Measurements from ENCODE around the gene NUDT8. TPM values are rescaled to one million over a fixed set of nuclear protein-coding genes. Genes with fewer than 3 reads are reported as not detected.
A peak's percentile ranks its signal among the peaks of the same experiment; 100 is the strongest.

Gene NUDT8
- total and polyA plus RNA-seq, 4 donors = 6.3 to 22.3 (median 16.0) TPM

- no peak overlapping the region for H3K4me3 ChIP-seq
- TF ChIP-seq CTCF (IDR thresholded peaks at IDR 0.05; ENCODE audit: control extremely low read depth, extremely low read depth) = no peak
- peak overlapping the region in 1 of 2 donors; percentile 2 for H3K9ac ChIP-seq (ENCODE audit: insufficient read depth in 1 of 2, low read length in 2 of 2)
- H3K9me3 ChIP-seq (ENCODE audit: control insufficient read depth in 4 of 4, insufficient read depth in 3 of 4, low read length in 3 of 4) = peaks cover 0 to 7% (median 0%) of the 10 kb centered on the region in 4 donors
- DNase-seq (no peak), ATAC-seq (ENCODE audit: insufficient read depth, low FRiP score) (no peak)
- H3K4me1 ChIP-seq (ENCODE audit: control insufficient read depth in 5 of 5, insufficient read depth in 5 of 5, low read length in 5 of 5) = peaks cover 0 to 15% (median 0%) of the 10 kb centered on the region in 5 donors
- no peaks in the 10 kb centered on the region for H3K36me3 ChIP-seq (ENCODE audit: control insufficient read depth in 4 of 4, insufficient read depth in 4 of 4, low read length in 4 of 4)
- peak overlapping the region in 1 of 2 donors; percentile 28 for H3K27ac ChIP-seq (ENCODE audit: low read depth in 1 of 2, low read length in 1 of 2)
- WGBS, 2 donors = 72 to 87% methylated on average over 8 of the region's 8 CpGs
- no peaks in the 10 kb centered on the region for H3K27me3 ChIP-seq (ENCODE audit: control insufficient read depth in 3 of 3, insufficient read depth in 3 of 3, low read length in 2 of 3)
Observed at GRCh38 chr11:67673902-67674301, 44.2 kb upstream of the NUDT8 start.

- WGBS, 2 donors = 84 to 87% methylated on average over 7 of the region's 7 CpGs
- ATAC-seq (ENCODE audit: insufficient read depth, low FRiP score) = no peak
- Histone ChIP-seq H3K36me3 (ENCODE audit: control insufficient read depth in 4 of 4, insufficient read depth in 4 of 4, low read length in 4 of 4) (no peaks in the 10 kb centered on the region), H3K4me1 (ENCODE audit: control insufficient read depth in 5 of 5, insufficient read depth in 5 of 5, low read length in 5 of 5) (peaks cover 0 to 15% (median 0%) of the 10 kb centered on the region in 5 donors), H3K27me3 (ENCODE audit: control insufficient read depth in 3 of 3, insufficient read depth in 3 of 3, low read length in 2 of 3) (no peaks in the 10 kb centered on the region), H3K9ac (ENCODE audit: insufficient read depth in 1 of 2, low read length in 2 of 2) (peak overlapping the region in 1 of 2 donors; percentile 2), H3K9me3 (ENCODE audit: control insufficient read depth in 4 of 4, insufficient read depth in 3 of 4, low read length in 3 of 4) (peaks cover 0 to 7% (median 0%) of the 10 kb centered on the region in 4 donors), H3K27ac (ENCODE audit: low read depth in 1 of 2, low read length in 1 of 2) (no peak overlapping the region), H3K4me3 (no peak overlapping the region)
- no peak for DNase-seq
- no peak for TF ChIP-seq CTCF (IDR thresholded peaks at IDR 0.05; ENCODE audit: control extremely low read depth, extremely low read depth)
Observed at GRCh38 chr11:67673358-67673757, 43.6 kb upstream of the NUDT8 start.

- no peak for DNase-seq
- 60 to 68% methylated on average over 8 of the region's 8 CpGs for WGBS, 2 donors
- Histone ChIP-seq H3K9ac (ENCODE audit: insufficient read depth in 1 of 2, low read length in 2 of 2) (no peak overlapping the region), H3K27me3 (ENCODE audit: control insufficient read depth in 3 of 3, insufficient read depth in 3 of 3, low read length in 2 of 3) (no peaks in the 10 kb centered on the region), H3K4me1 (ENCODE audit: control insufficient read depth in 5 of 5, insufficient read depth in 5 of 5, low read length in 5 of 5) (peaks cover 0 to 15% (median 0%) of the 10 kb centered on the region in 5 donors), H3K4me3 (no peak overlapping the region), H3K27ac (ENCODE audit: low read depth in 1 of 2, low read length in 1 of 2) (no peak overlapping the region), H3K36me3 (ENCODE audit: control insufficient read depth in 4 of 4, insufficient read depth in 4 of 4, low read length in 4 of 4) (no peaks in the 10 kb centered on the region), H3K9me3 (ENCODE audit: control insufficient read depth in 4 of 4, insufficient read depth in 3 of 4, low read length in 3 of 4) (peaks cover 0 to 7% (median 0%) of the 10 kb centered on the region in 4 donors)
- no peak for ATAC-seq (ENCODE audit: insufficient read depth, low FRiP score)
- TF ChIP-seq CTCF (IDR thresholded peaks at IDR 0.05; ENCODE audit: control extremely low read depth, extremely low read depth) = no peak
Observed at GRCh38 chr11:67671211-67671520, 41.4 kb upstream of the NUDT8 start.

All from lung (tissue), 12 donors.